ENCODE results near the gene VPS16.

VPS16 gene

DNA sequence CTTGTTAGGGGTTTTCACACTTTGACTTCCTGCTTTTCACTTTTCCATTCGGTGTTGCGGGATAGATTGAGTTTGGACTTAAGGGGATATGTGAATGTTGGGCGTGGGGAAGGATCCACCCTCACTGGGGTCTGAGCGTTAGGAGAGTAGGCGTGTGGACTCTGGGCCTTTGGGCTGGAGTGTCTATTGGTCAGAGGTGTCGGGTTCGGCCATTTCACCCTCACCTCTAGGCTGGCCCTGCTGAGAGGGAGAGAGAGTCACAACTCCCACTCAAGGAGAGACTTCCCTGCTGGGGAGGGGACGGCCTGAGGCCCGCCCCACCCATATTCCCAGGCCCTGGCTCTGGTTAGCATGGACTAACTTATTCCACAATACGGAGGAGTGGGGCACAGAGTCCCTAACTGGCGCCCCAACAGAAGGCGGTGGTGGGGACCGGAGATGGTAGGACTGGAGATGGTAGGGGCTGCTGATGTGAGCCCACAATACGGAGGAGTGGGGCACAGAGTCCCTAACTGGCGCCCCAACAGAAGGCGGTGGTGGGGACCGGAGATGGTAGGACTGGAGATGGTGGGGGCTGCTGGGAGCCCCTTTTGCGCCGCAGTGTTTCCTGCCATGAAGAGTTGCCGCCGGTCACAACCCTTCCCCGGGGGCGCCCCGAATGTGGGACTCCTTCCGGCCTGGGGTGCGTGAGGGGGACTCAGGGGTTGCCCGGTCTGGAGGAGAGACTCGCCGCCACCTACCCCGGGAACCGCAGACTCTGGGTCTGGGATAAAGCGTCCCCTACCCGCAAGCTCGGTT, 31.3 kb downstream of the VPS16 start:
- TF ChIP-seq, protein P1, sequence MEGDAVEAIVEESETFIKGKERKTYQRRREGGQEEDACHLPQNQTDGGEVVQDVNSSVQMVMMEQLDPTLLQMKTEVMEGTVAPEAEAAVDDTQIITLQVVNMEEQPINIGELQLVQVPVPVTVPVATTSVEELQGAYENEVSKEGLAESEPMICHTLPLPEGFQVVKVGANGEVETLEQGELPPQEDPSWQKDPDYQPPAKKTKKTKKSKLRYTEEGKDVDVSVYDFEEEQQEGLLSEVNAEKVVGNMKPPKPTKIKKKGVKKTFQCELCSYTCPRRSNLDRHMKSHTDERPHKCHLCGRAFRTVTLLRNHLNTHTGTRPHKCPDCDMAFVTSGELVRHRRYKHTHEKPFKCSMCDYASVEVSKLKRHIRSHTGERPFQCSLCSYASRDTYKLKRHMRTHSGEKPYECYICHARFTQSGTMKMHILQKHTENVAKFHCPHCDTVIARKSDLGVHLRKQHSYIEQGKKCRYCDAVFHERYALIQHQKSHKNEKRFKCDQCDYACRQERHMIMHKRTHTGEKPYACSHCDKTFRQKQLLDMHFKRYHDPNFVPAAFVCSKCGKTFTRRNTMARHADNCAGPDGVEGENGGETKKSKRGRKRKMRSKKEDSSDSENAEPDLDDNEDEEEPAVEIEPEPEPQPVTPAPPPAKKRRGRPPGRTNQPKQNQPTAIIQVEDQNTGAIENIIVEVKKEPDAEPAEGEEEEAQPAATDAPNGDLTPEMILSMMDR (IDR thresholded peaks at IDR 0.05; ENCODE audit: insufficient read depth, low read depth, low read length, missing control alignments), result no peak
- H3K4me3 ChIP-seq (ENCODE audit: low read length), result peak overlapping the region; percentile 72
- no peak for DNase-seq (ENCODE audit: low read depth)

DNA sequence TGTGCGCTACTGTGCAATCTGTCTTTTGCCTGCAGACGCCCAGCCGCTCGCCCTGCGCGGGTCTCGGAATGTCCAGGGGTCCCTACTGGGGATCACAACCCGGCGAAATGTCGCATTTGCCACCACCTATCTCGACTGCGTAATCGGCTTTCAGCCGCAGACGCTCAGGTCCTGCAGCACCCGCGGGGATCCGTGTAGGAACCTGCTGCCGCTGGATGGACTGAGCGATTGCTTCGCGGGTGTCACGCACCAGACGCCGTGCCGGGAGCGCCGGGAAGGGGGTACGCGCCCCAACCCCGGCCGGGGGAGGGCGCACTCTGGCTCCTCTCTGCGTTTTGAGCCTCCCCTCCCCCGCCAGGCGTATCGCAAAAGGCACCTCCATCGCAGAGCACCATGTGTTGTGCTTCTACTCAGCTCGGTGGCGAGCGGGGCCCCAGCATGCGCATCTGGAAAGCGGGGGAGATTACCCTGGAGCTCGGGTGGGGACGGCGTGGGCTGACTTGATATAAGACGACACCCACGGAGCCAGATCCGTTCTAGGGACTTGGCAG, 32.0 kb downstream of the VPS16 start:
- DNase-seq (ENCODE audit: low read depth), result peak; percentile 70
- H3K4me3 ChIP-seq (ENCODE audit: low read length), result peak overlapping the region; percentile 72

DNA sequence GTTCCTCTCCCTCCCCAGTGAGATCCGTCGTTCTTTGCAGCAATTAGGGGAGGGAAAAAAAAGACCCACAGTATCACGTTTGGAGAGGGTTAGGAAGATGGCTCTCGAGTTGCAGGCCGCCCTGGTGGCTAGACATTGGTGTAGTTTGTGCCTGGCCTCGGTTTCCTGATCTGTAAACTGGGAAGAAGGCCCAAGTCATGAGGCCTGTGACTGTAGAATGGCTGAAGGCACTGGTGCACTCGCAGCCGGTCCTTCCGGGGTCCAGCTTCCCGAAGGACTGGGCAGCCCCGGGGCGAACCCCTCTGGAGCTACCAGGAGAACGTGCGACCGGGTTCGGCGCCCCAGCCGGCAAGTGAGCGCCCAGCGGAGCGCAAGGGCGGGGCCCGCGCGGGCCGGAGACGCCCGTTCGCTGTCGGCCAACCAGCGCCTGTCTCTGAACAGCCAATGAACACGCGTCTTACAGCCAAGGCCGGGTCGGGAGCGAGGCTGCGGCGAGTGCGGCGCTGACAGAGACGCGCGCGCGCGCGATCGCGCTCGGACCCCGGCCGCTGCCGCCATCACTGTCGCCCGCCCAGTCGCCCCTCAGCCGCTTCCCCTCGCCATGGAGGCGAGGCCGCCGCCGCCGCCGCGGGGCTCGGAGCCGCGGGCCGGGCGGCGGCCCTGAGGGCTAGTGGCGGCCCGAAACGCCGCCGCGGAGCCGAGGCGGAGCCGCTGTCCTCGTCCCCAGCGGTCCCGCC, 32.6 kb downstream of the VPS16 start, which contains the start of gene PTPRA:
TSS of gene PTPRA (plus strand) at position 472 of the 737 bp plus-strand sequence. CDS start 90,797 bp downstream, outside the sequence.
- peak within 1 kb of the TSS; percentile 76 for H3K4me3 ChIP-seq (ENCODE audit: low read length)
- peak; percentile 93 for DNase-seq (ENCODE audit: low read depth)
- TF ChIP-seq, protein P1 (IDR thresholded peaks at IDR 0.05; ENCODE audit: insufficient read depth, low read depth, low read length, missing control alignments), result no peak

More for the DNA sequence above, 32.0 kb downstream of the VPS16 start:
- TF ChIP-seq, protein P1 (IDR thresholded peaks at IDR 0.05; ENCODE audit: insufficient read depth, low read depth, low read length, missing control alignments), result peak; percentile 29

DNA sequence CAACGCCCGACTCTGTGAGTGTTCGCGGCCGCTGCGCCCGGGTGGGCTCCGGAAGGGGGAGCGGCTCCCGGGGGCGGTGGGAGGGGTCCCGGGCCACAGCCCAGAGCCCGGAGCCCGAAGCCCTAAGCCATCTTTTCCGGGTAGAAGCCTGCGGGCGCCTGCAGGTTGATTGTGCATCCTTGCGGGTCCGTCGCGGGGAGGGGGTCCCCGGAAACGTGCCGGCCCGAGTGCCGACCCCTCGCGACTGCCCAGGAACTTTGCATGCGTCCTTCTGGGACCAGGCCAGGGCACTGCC, 33.1 kb downstream of the VPS16 start:
- peak overlapping the region; percentile 76 for H3K4me3 ChIP-seq (ENCODE audit: low read length)
- no peak for DNase-seq (ENCODE audit: low read depth)
- TF ChIP-seq, protein P1 (IDR thresholded peaks at IDR 0.05; ENCODE audit: insufficient read depth, low read depth, low read length, missing control alignments), result no peak

DNA sequence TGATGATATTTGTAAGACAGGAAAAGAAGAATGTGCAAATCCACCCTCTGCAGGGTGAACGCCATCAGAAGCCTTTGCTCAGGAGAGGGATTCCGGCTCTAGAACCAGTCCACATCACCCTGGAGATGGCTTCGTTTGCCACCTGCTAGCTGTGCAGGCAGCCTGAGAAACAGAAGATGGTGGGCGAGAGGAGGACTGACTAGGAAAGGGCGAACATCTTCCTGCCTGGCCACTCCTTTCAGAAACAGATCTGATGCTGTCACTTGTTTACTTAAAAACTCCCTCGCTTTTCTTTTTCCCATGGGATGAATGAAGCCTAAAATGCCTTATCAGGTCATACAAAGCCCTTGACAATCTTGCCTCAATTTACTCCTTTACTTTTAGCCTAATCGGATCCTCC, 33.9 kb downstream of the VPS16 start:
- TF ChIP-seq, protein P1 (IDR thresholded peaks at IDR 0.05; ENCODE audit: insufficient read depth, low read depth, low read length, missing control alignments), result no peak
- H3K4me3 ChIP-seq (ENCODE audit: low read length), result peak overlapping the region; percentile 76
- no peak for DNase-seq (ENCODE audit: low read depth)

DNA sequence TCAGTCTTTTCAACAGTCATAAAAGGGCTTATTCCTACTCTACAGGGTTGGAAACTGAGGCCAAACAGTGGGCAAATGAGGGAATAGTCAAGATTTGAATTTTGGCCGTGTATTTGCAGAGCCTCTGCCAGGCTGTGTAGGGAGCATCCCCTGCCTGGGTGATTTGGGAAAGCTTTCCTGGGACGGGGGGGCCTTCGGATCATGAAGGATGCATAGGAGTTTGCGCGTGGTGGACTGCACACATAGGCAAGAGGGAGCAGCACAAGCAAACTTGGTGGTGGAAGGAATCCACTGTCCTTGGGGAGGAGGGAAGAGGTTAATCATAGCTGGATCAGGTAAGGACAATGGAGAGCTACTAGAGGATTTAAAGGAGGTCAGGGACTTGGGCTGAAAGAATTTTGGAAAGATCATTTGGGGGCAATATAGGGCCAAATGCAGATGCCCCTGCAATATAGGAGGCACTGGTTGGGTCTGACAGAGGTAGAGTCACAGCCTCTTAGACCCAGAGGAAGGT, 35.2 kb downstream of the VPS16 start:
- TF ChIP-seq, protein P1 (IDR thresholded peaks at IDR 0.05; ENCODE audit: insufficient read depth, low read depth, low read length, missing control alignments), result no peak
- H3K4me3 ChIP-seq (ENCODE audit: low read length), result no peak overlapping the region
- no peak for DNase-seq (ENCODE audit: low read depth)

Data from epithelial cell of esophagus (primary cell).